ENCODE data around the gene PEX1.
A peak's percentile ranks its signal among the peaks of the same experiment; 100 is the strongest.
"Not testable (repeated sequence)": the region's sequence is repeated elsewhere in the genome, so short reads cannot be mapped to it uniquely, and the experiment has no call there.

PEX1 gene

DNA sequence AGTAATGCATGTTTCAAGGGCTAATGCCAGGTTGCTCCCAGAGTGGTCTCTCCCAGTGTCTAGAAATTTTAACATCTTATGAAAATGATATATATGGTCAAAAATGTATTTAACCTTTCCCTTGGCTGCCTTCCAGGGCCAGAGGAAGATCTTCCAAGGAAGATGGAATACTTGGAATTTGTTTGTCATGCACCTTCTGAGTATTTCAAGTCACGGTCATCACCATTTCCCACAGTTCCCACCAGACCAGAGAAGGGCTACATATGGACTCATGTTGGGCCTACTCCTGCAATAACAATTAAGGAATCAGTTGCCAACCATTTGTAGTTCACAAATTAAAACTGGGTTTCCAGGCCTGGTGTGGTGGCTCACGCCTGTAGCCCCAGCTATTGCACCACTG is 72.1 kb downstream of the PEX1 start:
- no peak for FAIRE-seq

DNA sequence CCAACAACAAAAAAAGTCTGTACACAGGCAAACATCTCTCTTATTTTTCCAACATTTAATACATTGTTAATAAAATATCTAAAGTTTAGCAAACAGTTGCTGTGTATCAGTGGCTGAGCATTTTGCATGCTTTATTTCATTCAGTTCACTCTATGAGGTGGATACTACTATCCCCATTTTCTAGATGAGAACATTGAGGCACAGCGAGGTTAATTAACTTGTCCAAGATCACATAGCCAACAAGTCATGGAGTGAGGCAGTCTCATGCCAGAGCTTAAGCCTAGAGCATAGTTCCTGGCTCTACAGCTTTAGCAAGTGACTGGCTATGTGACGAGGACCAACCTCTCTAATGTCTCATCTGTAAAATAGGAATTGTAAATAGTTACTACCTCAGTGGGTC is 76.7 kb downstream of the PEX1 start:
- no peak for FAIRE-seq

DNA sequence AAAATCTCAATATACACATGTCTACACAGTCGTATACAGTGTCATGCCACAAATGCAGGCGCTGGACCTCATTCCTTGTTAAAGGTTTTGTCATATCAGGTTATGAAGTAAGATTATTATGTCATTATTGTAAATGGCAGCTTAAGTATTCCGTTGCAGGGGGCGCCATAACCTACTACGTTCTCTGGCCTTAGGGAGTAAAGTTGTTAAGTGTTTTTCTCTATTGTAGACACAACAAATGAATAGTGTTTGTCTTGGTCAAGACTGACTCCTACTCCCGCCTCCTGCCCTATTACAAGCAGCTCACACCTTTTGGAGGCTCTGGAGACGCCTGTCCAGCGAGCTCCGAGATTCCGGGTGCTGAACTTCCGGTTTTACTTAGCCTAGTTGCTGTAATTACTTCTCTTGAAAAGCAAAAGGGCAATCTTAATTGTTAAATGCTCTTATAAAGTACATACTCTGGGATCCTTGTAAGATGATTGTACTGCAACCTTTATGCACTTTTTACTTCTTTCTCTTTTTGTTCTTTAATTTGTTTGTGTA is 80.0 kb downstream of the PEX1 start:
- FAIRE-seq, result no peak

- FAIRE-seq, result peak; percentile 96
These were observed 80.7 kb downstream of the PEX1 start, which contains the start of gene GATAD1 for GRCh38 chr7:92447345-92448204. TSS of gene GATAD1 (plus strand) at chr7:92447482. CDS start at chr7:92447730, 248 bp downstream.

DNA sequence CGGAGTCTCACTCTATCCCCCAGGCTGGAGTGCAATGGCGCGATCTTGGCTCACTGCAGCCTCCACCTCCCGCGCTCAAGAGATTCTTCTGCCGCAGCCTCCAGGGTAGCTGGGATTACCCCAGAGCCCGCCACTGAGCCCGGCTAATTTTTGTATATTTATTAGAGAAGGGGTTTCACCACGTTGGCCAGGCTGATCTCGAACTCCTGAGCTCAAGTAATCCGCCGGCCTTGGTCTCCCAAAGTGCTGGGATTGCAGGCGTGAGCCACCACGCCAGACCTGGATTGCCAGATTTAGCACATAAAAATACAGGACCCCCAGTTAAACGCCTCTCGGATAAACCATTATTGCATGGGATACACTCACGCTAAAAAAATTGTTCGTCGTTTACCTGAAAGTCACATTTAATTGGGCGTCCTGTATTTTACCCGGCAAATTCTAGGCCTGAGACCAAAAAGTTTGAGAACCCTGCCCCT is 81.4 kb downstream of the PEX1 start:
- FAIRE-seq, result no peak

GRCh38 chr7:92442720-92443119 is 85.6 kb downstream of the PEX1 start:
- not testable (repeated sequence) for FAIRE-seq

DNA sequence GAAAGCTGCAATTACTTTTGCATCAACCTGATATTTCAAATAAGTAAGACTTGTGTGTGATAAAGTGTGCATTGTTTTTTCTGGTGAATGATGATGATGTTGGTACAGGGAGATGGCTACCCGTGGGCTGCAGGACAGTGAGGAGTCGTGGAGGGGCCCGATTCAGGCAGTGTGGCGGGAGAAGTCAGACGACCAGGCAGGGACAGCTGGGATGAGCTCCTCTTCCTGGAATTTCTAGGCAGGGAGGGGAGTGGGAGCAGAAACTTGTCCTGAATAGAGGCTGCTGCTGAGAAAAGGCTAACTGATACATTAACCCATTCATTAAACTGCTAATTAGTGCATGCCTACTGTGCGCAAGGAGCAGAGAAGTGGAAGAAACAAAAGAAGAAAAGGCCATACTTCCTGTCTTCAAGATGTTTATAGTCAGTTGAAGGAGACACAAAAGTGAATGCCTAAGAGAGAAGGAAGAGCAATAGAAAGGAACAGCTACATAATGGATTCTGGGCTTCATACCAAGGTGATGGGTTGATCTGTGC is 90.3 kb downstream of the PEX1 start:
- no peak for FAIRE-seq
